MCF 10A (cell line): ENCODE results near the gene NR3C1. TPM values are rescaled to one million over a fixed set of nuclear protein-coding genes. Genes with fewer than 3 reads are reported as not detected.

Source experiments
- BruUV-seq: library from RNA; stranded (reverse); fragments of 400-500 nt; replicated peaks from 2 replicates; lab custom pipeline; 2021; lab: Mats Ljungman, UMichigan
- CTCF ChIA-PET: fragments of 300-600 bp; sonication (Branson Sonifier 250); formaldehyde crosslinking; extraction: SDS; loops from one replicate; lab custom pipeline; 2021; ENCODE audit warnings: antibody characterized with exemption, inconsistent platforms; lab: Yijun Ruan, JAX
- POLR2A ChIA-PET: fragments of 300-600, 350-650 bp; sonication (Branson Sonifier 250); formaldehyde crosslinking; extraction: SDS; loops from one replicate; lab custom pipeline; 2020; ENCODE audit warnings: antibody characterized with exemption, inconsistent platforms; lab: Yijun Ruan, JAX
- DNase-seq: peaks from one replicate; pipeline ENCODE4 v3.0.0-alpha.2; 2018; ENCODE audit not compliant: unreplicated experiment
- H3K27ac Mint-ChIP-seq: one replicate; pipeline ENCODE4 v1.8.0; 2022; ENCODE audit warnings: mild to moderate bottlenecking, low read depth, mixed read lengths; ENCODE audit not compliant: unreplicated experiment
- H3K27me3 Mint-ChIP-seq: one replicate; pipeline ENCODE4 v1.8.0; 2022; ENCODE audit warnings: mixed read lengths; ENCODE audit not compliant: insufficient read depth, unreplicated experiment
- H3K36me3 Mint-ChIP-seq: one replicate; pipeline ENCODE4 v1.8.0; 2022; ENCODE audit warnings: mild to moderate bottlenecking, moderate library complexity, mixed read lengths; ENCODE audit not compliant: insufficient read depth, unreplicated experiment
- H3K4me1 Mint-ChIP-seq: one replicate; pipeline ENCODE4 v1.8.0; 2022; ENCODE audit warnings: mixed read lengths; ENCODE audit not compliant: insufficient read depth, unreplicated experiment
- H3K4me3 Mint-ChIP-seq: one replicate; pipeline ENCODE4 v1.8.0; 2022; ENCODE audit warnings: mild to moderate bottlenecking, moderate library complexity, mixed read lengths; ENCODE audit not compliant: unreplicated experiment
- H3K9me3 Mint-ChIP-seq: one replicate; pipeline ENCODE4 v1.8.0; 2022; ENCODE audit warnings: mixed read lengths; ENCODE audit not compliant: unreplicated experiment
- CTCF ChIP-seq: fragments of 200-600 bp; IDR thresholded peaks from one replicate; pipeline ENCODE4 v1.8.0; 2022; ENCODE audit warnings: antibody characterized with exemption, mild to moderate bottlenecking; ENCODE audit not compliant: unreplicated experiment
- intact Hi-C: fragments of 100-400 bp; cut with micrococcal nuclease; formaldehyde crosslinking; loops from 2 replicates; pipeline ENCODE4 v1.14.1; 2022
- total RNA-seq: library from RNA; stranded (reverse); gene quantifications from 2 replicates; pipeline ENCODE4 v1.2.3, GENCODE V29; 2022

The NR3C1 gene
- total RNA-seq, 1 experiment from 2014 or later: 92.9 TPM

GRCh38 chr5:143434261-143435209 is 31.0 kb upstream of the NR3C1 start:
- Mint-ChIP-seq H3K27ac (no peak overlapping the region), H3K4me1 (peaks cover 16% of the 10 kb centered on the region), H3K27me3 (no peaks in the 10 kb centered on the region), H3K4me3 (no peak overlapping the region), H3K36me3 (no peaks in the 10 kb centered on the region), H3K9me3 (no peaks in the 10 kb centered on the region)
- DNase-seq: no peak
- no TSS peak for BruUV-seq
- intact Hi-C loops: no loop called here
- no peak for TF ChIP-seq CTCF
- ChIA-PET CTCF (interaction anchor here (0.7 to 1.4 kb wide), 5 partner anchors 10 to 134 kb away, joined by 3 to 4 read pairs (median 3); no protein-coding TSS in a partner anchor), POLR2A (interaction anchor here (0.6 to 1.5 kb wide), 5 partner anchors 10 to 93 kb away, joined by 3 to 4 read pairs (median 3); no protein-coding TSS in a partner anchor)

DNA sequence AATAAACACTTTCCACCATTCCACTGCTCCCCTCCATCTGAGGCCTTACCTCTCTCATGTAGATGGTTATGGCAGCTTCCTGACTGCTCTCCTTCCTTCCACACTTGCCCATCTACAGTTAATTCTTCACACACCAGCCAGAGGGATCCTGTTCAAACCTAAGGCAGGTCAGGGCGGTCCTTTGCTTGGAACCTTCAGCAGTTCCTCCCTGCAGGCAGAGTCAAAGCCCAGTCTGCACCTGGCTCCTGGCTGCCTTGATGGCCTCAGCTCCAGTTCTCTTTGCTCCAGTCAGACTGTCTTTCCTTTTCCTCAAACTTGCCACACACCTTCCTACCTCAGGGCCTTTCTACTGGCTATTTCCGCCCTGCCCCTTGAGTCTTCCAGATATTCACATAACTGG is 30.2 kb upstream of the NR3C1 start:
- no peaks in the 10 kb centered on the region for H3K27me3 Mint-ChIP-seq
- intact Hi-C loops: no loop called here
- H3K4me3 Mint-ChIP-seq: no peak overlapping the region
- H3K27ac Mint-ChIP-seq: no peak overlapping the region
- peaks cover 16% of the 10 kb centered on the region for H3K4me1 Mint-ChIP-seq
- ChIA-PET CTCF (interaction anchor here (0.7 to 1.4 kb wide), 3 partner anchors 9 to 29 kb away, joined by 3 to 4 read pairs (median 4); no protein-coding TSS in a partner anchor), POLR2A (interaction anchor here (0.6 to 1.5 kb wide), 4 partner anchors 10 to 93 kb away, joined by 3 to 4 read pairs (median 3); no protein-coding TSS in a partner anchor)
- BruUV-seq: no TSS peak
- no peaks in the 10 kb centered on the region for H3K9me3 Mint-ChIP-seq
- DNase-seq: no peak
- H3K36me3 Mint-ChIP-seq: no peaks in the 10 kb centered on the region
- TF ChIP-seq CTCF: no peak

GRCh38 chr5:143432658-143433239 is 29.3 kb upstream of the NR3C1 start:
- TF ChIP-seq CTCF: no peak
- no peaks in the 10 kb centered on the region for H3K27me3 Mint-ChIP-seq
- intact Hi-C loops: no loop called here
- H3K4me3 Mint-ChIP-seq: no peak overlapping the region
- POLR2A ChIA-PET: no interaction called here
- H3K9me3 Mint-ChIP-seq: no peaks in the 10 kb centered on the region
- no peak for DNase-seq
- BruUV-seq: no TSS peak
- peaks cover 16% of the 10 kb centered on the region for H3K4me1 Mint-ChIP-seq
- CTCF ChIA-PET: interaction anchor here (0.7 to 1.4 kb wide), 2 partner anchors 11 to 384 kb away, joined by 3 to 4 read pairs; no protein-coding TSS in a partner anchor
- H3K36me3 Mint-ChIP-seq: no peaks in the 10 kb centered on the region
- no peak overlapping the region for H3K27ac Mint-ChIP-seq

DNA sequence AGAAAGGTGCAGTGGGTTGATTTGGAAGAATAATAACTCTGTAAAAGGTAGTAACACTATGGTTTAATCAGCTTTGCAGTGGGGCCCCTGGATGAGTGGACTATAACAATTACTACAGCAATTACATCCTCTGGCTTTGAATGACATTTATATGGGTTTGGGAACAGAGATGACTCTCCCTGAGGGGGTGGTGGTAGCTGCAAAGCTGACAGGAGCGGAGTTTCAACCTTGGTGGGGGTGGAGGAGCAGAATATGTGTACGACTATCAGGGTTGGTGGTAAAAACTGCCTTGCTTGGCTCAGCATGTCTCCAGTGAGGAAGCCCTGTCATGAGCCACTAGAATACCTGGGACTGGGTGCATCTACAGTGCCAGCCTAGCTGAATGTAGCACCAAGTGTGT is 28.3 kb upstream of the NR3C1 start:
- no peak for TF ChIP-seq CTCF
- intact Hi-C loops: no loop called here
- Mint-ChIP-seq H3K9me3 (no peaks in the 10 kb centered on the region), H3K36me3 (no peaks in the 10 kb centered on the region), H3K27me3 (no peaks in the 10 kb centered on the region), H3K4me1 (peaks cover 9% of the 10 kb centered on the region), H3K4me3 (no peak overlapping the region), H3K27ac (no peak overlapping the region)
- DNase-seq: no peak
- BruUV-seq: no TSS peak
- POLR2A ChIA-PET: interaction anchor here (0.8 kb wide), 1 partner anchor 60 kb away, joined by 3 read pairs; no protein-coding TSS in a partner anchor
- CTCF ChIA-PET: no interaction called here
